Activated CD8-positive, alpha-beta memory T cell treated with anti-CD3 and anti-CD28 coated beads, Interleukin-2, amount 50 U/mL, for 48 hours (primary cell): ENCODE measurements around the gene TMEM156.

Source experiments
- DNase-seq: peaks from one replicate; pipeline ENCODE4 v3.0.0-alpha.2; 2020

The TMEM156 gene

GRCh38 chr4:39032218-39033085, at the start of gene TMEM156:
TMEM156 (minus strand) TSS chr4:39032409; CDS start chr4:39032313, 96 bp downstream.
- DNase-seq = no peak

DNA sequence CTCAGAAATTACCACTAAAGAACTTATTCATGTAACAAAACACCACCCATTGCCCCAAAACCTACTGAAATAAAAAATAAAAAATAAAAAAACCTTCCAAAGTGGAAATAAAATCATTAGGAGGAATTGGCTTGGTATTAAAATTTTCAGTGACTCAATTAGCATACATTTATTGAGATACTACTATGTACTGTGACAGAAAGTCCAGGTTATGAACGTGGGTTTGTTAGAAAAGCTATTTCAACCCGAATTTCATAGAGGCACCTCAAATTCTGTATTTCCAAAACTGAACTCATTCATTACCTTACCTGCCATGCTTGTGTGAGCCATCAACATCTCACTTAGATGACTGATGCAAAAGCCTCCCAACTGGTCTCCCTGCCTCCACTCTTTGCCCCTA, 46.6 kb upstream of the TMEM156 start:
- DNase-seq = no peak

GRCh38 chr4:39068907-39069306, 36.7 kb upstream of the TMEM156 start:
- DNase-seq = no peak

GRCh38 chr4:39067451-39067850, 35.2 kb upstream of the TMEM156 start:
- no peak for DNase-seq

GRCh38 chr4:39067031-39067430, 34.8 kb upstream of the TMEM156 start:
- DNase-seq = no peak

DNA sequence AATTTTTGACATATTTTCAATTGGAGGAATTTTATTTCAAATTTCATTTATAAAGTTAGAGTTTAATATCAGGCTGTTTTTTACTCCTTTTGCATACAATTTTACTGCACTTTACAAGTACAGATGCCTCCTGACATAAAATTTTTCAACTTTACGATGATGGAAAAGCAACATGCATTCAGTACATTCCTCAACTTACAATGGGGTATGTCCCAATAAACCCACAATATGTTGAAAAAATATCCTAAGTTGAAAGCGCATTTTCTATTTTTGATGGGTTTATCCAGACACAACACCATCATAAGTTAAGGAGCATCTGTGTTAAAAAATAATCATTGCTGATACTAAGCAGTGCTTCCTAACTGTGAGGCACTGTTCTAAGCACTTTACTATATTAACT, 34.2 kb upstream of the TMEM156 start:
- no peak for DNase-seq

- DNase-seq = no peak
These were observed 31.2 kb upstream of the TMEM156 start for GRCh38 chr4:39063430-39063829.

- DNase-seq = no peak
These were observed 30.5 kb upstream of the TMEM156 start for GRCh38 chr4:39062770-39063097.

DNA sequence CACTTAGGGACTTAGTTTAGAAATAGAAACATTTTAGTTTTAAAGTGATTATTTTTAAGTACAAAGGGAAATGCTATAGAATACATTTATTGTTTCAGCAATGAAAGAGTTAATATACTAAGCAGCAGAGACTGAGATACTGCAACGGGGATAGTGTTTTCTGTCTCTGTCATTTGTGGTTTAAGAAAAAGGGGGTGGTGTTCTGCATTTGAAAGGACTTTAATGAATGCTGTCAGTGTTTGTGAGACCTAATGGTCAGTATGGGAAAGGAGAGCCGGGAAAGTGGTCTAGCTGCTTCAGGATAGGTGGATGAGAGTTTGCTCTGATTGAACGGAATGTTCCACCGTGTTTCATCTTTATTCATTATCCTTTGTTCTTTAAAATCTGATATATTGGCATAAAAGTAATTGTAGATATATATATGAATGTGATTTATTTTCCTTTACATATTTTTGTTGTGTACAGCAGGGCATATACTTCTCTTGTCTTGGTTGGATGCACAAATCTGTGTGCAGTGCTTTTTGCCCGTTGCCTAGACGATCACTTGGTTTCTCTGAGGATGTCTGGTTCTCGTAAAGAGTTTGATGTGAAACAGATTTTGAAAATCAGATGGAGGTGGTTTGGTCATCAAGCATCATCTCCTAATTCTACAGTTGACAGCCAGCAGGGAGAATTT, 30.0 kb upstream of the TMEM156 start, which contains the start of gene KLHL5:
Gene KLHL5, plus strand, starts transcription at position 139 of the 676 bp plus-strand sequence. Its CDS starts 421 bp downstream, at position 560.
- no peak for DNase-seq

DNA sequence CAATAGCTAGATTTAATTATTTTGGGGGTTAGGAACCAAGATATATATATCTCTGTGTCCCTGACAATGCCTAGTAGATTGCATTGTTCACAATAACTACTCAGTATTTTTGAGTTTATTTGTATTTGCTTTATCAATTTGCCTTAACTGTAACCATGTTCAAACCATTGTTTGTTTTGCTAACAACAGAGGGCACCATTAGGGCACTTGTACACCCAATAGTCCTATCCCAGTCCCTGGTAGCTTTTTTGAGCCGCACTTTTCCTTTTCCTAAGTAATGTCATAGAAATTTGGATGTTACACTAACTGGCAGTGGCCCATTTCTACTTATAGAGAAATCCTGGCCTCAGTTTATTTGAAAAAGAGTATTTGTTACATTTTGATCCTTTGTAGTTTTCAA, 29.2 kb upstream of the TMEM156 start:
- no peak for DNase-seq

DNA sequence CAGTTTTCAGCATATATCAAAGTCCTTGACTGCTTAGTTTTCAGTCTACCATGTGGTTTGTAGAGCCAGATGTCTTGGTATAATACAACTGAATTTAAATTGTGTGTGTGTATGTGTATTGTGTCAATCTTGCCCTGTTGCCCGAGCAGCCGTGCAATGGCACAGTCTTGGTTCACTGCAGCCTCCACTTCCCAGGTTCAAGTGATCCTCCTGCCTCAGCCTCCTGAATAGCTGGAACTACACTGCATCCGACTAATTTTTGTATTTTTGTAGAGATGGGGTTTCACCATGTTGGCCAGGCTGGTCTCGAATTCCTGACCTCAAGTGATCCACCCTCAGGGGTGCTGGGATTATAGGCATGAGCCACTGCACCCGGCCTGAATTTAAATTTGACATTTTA, 23.8 kb upstream of the TMEM156 start:
- no peak for DNase-seq

- no peak for DNase-seq
These were observed 22.3 kb upstream of the TMEM156 start for GRCh38 chr4:39054497-39054896.

DNA sequence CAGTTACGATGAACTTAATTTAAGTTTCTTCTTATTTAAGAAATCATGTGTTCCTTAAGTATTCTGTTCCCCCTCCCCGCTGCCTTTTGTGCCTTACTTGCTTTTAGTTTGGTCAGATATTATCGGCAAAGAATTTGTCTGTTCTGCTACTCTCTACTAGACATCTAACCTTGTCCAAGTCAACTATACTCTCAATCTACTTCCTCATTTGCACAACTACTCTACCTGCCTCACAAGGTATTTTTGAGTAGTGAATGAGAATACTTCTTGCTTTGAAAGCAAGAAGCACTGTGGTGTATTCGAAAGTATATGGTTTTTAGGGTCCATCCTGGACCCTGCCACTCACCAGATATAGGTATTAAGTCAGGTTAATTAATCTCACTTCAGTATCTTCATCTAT, 21.8 kb upstream of the TMEM156 start:
- no peak for DNase-seq

- no peak for DNase-seq
These were observed 19.3 kb upstream of the TMEM156 start for GRCh38 chr4:39051492-39051891.

DNA sequence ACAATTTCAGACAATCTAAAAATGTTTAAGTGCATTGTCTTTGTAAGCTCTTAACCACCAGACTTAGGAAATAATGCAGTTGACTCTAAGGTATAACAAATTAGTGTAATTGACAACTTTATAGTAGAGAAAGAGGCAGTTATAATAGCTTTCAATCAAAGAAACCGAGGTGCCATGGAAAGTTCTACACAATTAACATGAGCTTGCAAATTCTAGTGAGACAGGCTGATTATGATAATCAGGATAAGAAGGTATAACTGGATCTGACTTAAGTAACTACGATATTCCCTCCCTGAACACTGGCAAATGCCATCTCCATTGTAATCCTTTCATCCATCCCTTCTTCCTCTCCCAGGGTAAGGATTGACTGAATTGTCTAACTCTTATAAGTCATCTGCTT, 18.4 kb upstream of the TMEM156 start:
- no peak for DNase-seq

- no peak for DNase-seq
These were observed 16.1 kb upstream of the TMEM156 start for GRCh38 chr4:39048311-39048710.

- DNase-seq = no peak
These were observed 15.5 kb upstream of the TMEM156 start for GRCh38 chr4:39047681-39048080.

- no peak for DNase-seq
These were observed 14.0 kb upstream of the TMEM156 start for GRCh38 chr4:39046249-39046648.

DNA sequence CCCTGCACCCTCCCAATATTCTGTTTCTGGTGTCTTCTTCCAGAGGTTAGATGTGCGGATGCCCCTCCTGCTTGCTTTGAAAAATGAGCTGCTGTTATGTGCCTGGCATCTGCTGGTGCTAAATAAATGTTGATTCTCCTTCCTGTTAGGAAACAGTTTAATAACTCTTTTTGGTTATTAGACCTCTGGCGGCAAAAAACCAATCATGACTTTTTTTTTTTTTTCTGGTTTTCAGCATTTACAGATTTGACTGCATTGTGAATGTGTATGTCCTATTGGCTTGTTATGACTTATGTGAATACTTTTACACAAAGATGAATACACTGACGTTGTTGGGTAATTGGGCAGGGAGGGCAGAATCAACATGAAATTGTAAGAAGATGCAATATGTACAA, 13.6 kb upstream of the TMEM156 start:
- no peak for DNase-seq

- no peak for DNase-seq
These were observed 13.0 kb upstream of the TMEM156 start for GRCh38 chr4:39044956-39045826.

DNA sequence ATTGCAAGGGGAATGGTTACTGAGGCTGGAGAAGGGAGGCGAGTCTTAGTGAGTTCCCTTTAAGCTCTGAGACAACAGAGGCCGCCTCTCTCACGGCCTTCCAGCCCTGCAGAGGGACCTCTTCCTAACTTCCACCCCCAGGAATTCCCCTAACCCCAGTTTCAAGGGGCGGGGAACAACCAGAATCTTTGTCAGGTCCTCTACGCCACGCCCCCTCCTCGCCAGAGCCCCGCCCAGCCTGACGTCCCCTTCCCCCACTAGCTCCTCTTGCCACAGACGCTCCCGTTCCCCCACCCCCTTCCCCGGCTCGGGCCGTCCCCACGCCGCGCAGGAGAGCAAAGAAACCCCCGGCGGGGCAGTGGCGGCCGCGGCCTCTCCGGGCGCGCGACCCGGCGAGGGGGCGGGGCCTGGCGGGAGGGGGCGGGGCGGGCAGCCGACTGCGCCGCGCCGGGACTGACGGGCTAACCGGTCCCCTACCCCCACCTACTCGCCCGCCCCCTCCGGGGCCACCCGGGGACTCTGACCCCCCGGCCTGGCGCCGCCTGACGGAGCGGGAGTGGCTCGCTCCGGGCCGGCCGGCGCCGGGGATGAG, 12.3 kb upstream of the TMEM156 start:
- peak; percentile 95 for DNase-seq

GRCh38 chr4:39043861-39044363, 11.7 kb upstream of the TMEM156 start:
- no peak for DNase-seq
